ENCODE data around the gene PPP1CA. TPM values are rescaled to one million over a fixed set of nuclear protein-coding genes. Genes with fewer than 3 reads are reported as not detected.

PPP1CA gene
- total and polyA plus RNA-seq, 7 donors = 59.5 to 357 (median 87.0) TPM

GRCh38 chr11:67410984-67411784, 9.5 kb upstream of the PPP1CA start:
- intact Hi-C loops (cut with DNase I) = no loop called here
- no peak for DNase-seq
- no peaks in the 10 kb centered on the region for H3K36me3 ChIP-seq
- H3K27me3 ChIP-seq = peaks cover 37 to 91% (median 51%) of the 10 kb centered on the region in 3 donors
- peaks cover 0 to 14% (median 13%) of the 10 kb centered on the region in 4 donors for H3K4me1 ChIP-seq
- H3K27ac ChIP-seq = no peak overlapping the region
- no peaks in the 10 kb centered on the region for H3K9me3 ChIP-seq
- 82 to 85% methylated on average over 17 of the region's 17 CpGs for WGBS, 2 donors
- no peak for TF ChIP-seq POLR2AphosphoS5 (IDR thresholded peaks at IDR 0.05)
- TF ChIP-seq EP300 (IDR thresholded peaks at IDR 0.05) = no peak
- TF ChIP-seq POLR2A (IDR thresholded peaks at IDR 0.05) = no peak
- TF ChIP-seq, protein P1, sequence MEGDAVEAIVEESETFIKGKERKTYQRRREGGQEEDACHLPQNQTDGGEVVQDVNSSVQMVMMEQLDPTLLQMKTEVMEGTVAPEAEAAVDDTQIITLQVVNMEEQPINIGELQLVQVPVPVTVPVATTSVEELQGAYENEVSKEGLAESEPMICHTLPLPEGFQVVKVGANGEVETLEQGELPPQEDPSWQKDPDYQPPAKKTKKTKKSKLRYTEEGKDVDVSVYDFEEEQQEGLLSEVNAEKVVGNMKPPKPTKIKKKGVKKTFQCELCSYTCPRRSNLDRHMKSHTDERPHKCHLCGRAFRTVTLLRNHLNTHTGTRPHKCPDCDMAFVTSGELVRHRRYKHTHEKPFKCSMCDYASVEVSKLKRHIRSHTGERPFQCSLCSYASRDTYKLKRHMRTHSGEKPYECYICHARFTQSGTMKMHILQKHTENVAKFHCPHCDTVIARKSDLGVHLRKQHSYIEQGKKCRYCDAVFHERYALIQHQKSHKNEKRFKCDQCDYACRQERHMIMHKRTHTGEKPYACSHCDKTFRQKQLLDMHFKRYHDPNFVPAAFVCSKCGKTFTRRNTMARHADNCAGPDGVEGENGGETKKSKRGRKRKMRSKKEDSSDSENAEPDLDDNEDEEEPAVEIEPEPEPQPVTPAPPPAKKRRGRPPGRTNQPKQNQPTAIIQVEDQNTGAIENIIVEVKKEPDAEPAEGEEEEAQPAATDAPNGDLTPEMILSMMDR (IDR thresholded peaks at IDR 0.05) = no peak
- H3K4me3 ChIP-seq = no peak overlapping the region

DNA sequence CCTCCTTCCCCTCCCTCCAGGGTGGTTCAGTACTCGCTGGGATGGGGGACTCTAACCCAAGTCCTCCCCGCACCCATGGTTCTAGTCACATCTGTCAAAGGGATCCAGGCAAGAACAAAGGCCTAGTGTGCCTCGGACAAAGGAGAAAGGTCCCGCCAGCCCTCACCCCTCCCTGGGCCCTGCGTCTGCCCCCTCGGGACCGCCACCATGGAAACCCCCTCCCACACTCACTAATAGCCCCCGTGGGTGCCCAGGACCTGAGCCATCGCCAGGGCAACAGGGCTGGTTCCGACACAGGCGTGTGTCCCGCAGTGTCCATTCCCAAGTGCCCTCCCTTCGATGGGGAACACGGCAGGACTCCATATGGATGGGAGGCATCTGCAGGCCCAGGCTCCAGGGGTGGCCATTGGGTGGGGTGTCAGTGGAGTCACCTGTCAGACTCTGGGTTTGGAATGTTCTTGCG, 8.7 kb upstream of the PPP1CA start:
- Histone ChIP-seq H3K36me3 (no peaks in the 10 kb centered on the region), H3K9me3 (no peaks in the 10 kb centered on the region), H3K4me3 (no peak overlapping the region), H3K27me3 (peaks cover 32 to 98% (median 59%) of the 10 kb centered on the region in 3 donors), H3K4me1 (peaks cover 0 to 7% (median 5%) of the 10 kb centered on the region in 4 donors), H3K27ac (no peak overlapping the region)
- intact Hi-C loops (cut with DNase I) = no loop called here
- 58 to 64% methylated on average over 15 of the region's 15 CpGs for WGBS, 2 donors
- TF ChIP-seq POLR2A (IDR thresholded peaks at IDR 0.05) (no peak), POLR2AphosphoS5 (IDR thresholded peaks at IDR 0.05) (no peak), EP300 (IDR thresholded peaks at IDR 0.05) (no peak)
- TF ChIP-seq, protein P1 (IDR thresholded peaks at IDR 0.05) = no peak
- no peak for DNase-seq

DNA sequence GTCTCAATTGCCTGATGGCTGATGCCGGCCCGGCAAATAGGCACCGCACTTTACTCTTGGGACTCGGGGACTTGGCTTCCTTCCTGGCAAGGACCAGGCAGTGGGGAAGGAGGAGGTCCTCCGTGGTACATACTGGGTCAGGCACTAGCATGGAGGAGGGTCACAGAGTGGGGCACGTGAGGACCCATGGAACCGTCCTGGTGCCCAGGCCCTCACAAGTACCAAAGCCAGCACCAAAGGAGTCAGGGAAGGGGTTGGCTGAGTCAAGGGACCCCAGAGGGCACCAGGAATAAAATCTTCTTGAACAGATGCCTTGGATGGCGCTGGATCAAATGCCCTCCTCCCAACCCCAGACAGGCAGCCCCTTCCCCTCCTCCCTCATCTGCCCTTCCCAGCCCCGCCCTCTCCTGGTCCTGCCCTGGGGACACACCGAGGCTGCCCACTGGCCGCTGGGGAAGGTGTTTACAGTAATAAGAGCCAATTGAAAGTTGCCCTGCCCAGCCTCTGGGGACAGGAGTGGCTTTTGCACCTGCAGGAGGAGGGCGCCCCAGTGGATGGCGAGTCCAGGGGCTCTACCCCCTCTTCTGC, 8.2 kb upstream of the PPP1CA start:
- H3K27me3 ChIP-seq = peaks cover 31 to 98% (median 59%) of the 10 kb centered on the region in 3 donors
- TF ChIP-seq, protein P1 (IDR thresholded peaks at IDR 0.05) = no peak
- TF ChIP-seq POLR2AphosphoS5 (IDR thresholded peaks at IDR 0.05) (no peak), POLR2A (IDR thresholded peaks at IDR 0.05) (no peak)
- WGBS, 2 donors = 21 to 27% methylated on average over 13 of the region's 13 CpGs
- intact Hi-C loops (cut with DNase I) = no loop called here
- H3K36me3 ChIP-seq = no peaks in the 10 kb centered on the region
- H3K4me3 ChIP-seq = no peak overlapping the region
- H3K27ac ChIP-seq = no peak overlapping the region
- H3K4me1 ChIP-seq = peaks cover 0 to 2% (median under 1%) of the 10 kb centered on the region in 4 donors
- DNase-seq = no peak
- H3K9me3 ChIP-seq = no peaks in the 10 kb centered on the region

DNA sequence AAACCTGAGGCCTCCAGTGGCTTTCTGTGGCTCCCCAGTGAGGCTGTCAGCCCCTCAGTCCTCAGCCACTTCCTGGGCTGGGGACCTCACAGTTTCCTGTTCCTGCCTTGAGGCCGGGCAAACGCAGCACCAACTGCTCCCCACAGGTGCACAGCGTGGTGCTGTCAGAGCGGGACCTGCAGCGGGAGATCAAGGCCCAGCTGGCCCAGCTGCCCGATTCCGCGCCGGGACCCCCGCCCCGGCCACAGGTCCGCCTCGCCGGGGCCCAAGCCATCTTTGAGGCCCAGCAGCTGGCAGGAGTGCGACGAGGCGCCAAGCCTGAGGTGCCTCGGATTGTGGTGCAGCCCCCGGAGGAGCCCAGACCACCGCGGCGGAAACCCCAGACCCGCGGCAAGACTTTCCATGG, 7.6 kb upstream of the PPP1CA start:
- H3K36me3 ChIP-seq = no peaks in the 10 kb centered on the region
- no peaks in the 10 kb centered on the region for H3K9me3 ChIP-seq
- TF ChIP-seq, protein P1 (IDR thresholded peaks at IDR 0.05) = no peak
- TF ChIP-seq POLR2AphosphoS5 (IDR thresholded peaks at IDR 0.05) (no peak), POLR2A (IDR thresholded peaks at IDR 0.05) (no peak), EP300 (IDR thresholded peaks at IDR 0.05) (no peak)
- H3K4me3 ChIP-seq = no peak overlapping the region
- intact Hi-C loops (cut with DNase I) = no loop called here
- no peaks in the 10 kb centered on the region for H3K4me1 ChIP-seq
- H3K27ac ChIP-seq = no peak overlapping the region
- 42 to 70% methylated on average over 24 of the region's 24 CpGs for WGBS, 2 donors
- H3K27me3 ChIP-seq = peaks cover 31 to 98% (median 59%) of the 10 kb centered on the region in 3 donors
- no peak for DNase-seq

All from sigmoid colon (tissue), 7 donors.